ENCODE results near the gene PSME2. TPM values are rescaled to one million over a fixed set of nuclear protein-coding genes. Genes with fewer than 3 reads are reported as not detected.

The PSME2 gene
- total and polyA plus RNA-seq, 2 of the 13 experiments (the other 11 are each of a cell fraction or from before 2014, with no cell fraction given): 332 to 716 TPM

DNA sequence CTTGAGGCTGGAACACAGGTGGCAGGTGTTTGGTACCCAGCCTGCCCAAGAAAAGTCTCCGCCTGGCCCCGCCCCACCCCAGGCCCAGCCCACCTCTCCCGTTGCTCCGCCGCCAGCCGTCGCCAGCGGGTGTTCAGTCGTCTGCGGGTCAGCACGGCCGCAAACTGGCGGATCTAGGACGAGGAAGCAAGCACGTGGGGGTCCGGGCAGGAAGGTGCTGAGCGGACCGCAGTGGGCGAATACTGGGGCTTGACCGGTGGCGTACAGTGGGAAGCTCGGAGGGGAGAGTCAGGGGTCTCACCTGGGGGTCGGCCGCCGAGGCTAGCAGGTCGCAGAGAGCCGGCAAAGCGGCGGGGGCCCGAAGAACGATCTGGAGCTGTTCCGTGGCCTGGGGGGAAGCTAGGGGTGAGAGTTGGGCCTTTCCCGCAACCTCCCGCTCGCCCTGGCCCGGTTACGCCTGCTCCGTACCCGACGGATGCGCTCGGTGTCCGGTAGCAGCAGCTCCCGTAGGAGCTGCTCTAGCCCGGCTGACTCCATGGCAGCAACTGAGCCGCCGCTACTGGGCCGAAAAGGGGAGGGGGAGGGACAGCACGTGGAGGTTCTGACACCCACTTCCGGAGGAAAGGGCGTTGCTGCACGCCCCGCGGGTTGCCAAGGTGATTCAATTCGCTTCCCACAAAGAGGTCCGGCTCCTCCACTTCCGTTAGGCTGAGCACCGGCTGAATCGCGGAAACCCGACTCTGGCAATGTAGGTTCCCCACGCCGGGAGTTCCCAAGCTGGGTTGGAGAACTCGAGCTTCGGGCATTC lies 42.0 kb upstream of the PSME2 start, which contains the start of gene IPO4 (continued):
- TF ChIP-seq, protein P1, sequence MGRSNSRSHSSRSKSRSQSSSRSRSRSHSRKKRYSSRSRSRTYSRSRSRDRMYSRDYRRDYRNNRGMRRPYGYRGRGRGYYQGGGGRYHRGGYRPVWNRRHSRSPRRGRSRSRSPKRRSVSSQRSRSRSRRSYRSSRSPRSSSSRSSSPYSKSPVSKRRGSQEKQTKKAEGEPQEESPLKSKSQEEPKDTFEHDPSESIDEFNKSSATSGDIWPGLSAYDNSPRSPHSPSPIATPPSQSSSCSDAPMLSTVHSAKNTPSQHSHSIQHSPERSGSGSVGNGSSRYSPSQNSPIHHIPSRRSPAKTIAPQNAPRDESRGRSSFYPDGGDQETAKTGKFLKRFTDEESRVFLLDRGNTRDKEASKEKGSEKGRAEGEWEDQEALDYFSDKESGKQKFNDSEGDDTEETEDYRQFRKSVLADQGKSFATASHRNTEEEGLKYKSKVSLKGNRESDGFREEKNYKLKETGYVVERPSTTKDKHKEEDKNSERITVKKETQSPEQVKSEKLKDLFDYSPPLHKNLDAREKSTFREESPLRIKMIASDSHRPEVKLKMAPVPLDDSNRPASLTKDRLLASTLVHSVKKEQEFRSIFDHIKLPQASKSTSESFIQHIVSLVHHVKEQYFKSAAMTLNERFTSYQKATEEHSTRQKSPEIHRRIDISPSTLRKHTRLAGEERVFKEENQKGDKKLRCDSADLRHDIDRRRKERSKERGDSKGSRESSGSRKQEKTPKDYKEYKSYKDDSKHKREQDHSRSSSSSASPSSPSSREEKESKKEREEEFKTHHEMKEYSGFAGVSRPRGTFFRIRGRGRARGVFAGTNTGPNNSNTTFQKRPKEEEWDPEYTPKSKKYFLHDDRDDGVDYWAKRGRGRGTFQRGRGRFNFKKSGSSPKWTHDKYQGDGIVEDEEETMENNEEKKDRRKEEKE (IDR thresholded peaks at IDR 0.05): no peak
- TF ChIP-seq, protein P2, sequence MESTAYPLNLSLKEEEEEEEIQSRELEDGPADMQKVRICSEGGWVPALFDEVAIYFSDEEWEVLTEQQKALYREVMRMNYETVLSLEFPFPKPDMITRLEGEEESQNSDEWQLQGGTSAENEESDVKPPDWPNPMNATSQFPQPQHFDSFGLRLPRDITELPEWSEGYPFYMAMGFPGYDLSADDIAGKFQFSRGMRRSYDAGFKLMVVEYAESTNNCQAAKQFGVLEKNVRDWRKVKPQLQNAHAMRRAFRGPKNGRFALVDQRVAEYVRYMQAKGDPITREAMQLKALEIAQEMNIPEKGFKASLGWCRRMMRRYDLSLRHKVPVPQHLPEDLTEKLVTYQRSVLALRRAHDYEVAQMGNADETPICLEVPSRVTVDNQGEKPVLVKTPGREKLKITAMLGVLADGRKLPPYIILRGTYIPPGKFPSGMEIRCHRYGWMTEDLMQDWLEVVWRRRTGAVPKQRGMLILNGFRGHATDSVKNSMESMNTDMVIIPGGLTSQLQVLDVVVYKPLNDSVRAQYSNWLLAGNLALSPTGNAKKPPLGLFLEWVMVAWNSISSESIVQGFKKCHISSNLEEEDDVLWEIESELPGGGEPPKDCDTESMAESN (CRISPR knock-in tag; conservative IDR thresholded peaks at IDR 0.05): peak; percentile 98
- TF ChIP-seq ZNF34 (CRISPR knock-in tag; IDR thresholded peaks at IDR 0.05; ENCODE audit: borderline replicate concordance): peak; percentile 99; the same call in 1 of the 2 replicates
- no peak for TF ChIP-seq ADNP (CRISPR knock-in tag; IDR thresholded peaks at IDR 0.05)
- TF ChIP-seq RBAK (CRISPR knock-in tag; IDR thresholded peaks at IDR 0.05): no peak
- TF ChIP-seq JUND (CRISPR knock-in tag; IDR thresholded peaks at IDR 0.05): peak; percentile 84; the same call in 1 of the 2 replicates
- no peak for TF ChIP-seq ATRX (CRISPR knock-in tag; IDR thresholded peaks at IDR 0.05; ENCODE audit: borderline replicate concordance)
- TF ChIP-seq, protein P3, sequence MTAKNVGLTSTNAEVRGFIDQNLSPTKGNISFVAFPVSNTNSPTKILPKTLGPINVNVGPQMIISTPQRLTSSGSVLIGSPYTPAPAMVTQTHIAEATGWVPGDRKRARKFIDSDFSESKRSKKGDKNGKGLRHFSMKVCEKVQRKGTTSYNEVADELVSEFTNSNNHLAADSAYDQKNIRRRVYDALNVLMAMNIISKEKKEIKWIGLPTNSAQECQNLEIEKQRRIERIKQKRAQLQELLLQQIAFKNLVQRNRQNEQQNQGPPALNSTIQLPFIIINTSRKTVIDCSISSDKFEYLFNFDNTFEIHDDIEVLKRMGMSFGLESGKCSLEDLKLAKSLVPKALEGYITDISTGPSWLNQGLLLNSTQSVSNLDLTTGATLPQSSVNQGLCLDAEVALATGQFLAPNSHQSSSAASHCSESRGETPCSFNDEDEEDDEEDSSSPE (CRISPR knock-in tag; IDR thresholded peaks at IDR 0.05): peak; percentile 96
- TF ChIP-seq KAT7 (CRISPR knock-in tag; IDR thresholded peaks at IDR 0.05; ENCODE audit: borderline replicate concordance): peak; percentile 99
- TF ChIP-seq, protein P4, sequence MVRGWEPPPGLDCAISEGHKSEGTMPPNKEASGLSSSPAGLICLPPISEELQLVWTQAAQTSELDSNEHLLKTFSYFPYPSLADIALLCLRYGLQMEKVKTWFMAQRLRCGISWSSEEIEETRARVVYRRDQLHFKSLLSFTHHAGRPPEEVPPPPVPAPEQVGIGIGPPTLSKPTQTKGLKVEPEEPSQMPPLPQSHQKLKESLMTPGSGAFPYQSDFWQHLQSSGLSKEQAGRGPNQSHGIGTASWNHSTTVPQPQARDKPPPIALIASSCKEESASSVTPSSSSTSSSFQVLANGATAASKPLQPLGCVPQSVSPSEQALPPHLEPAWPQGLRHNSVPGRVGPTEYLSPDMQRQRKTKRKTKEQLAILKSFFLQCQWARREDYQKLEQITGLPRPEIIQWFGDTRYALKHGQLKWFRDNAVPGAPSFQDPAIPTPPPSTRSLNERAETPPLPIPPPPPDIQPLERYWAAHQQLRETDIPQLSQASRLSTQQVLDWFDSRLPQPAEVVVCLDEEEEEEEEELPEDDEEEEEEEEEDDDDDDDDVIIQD (CRISPR knock-in tag; IDR thresholded peaks at IDR 0.05; ENCODE audit: low read depth): peak; percentile 97
- TF ChIP-seq MBD4 (IDR thresholded peaks at IDR 0.05; ENCODE audit: borderline replicate concordance, low read length): no peak
- TF ChIP-seq ZBTB42 (CRISPR knock-in tag; IDR thresholded peaks at IDR 0.05): peak; percentile 82; the same call in 1 of the 2 replicates
